HT-29 (cell line): ENCODE results near the gene UXT. TPM values are rescaled to one million over a fixed set of nuclear protein-coding genes. Genes with fewer than 3 reads are reported as not detected.
"Not testable (repeated sequence)": the region's sequence is repeated elsewhere in the genome, so short reads cannot be mapped to it uniquely, and the experiment has no call there.

Experiments used
- DNase-seq: peaks from one replicate; pipeline ENCODE4 v3.0.0-alpha.2; 2015; ENCODE audit warnings: low spot score
- total RNA-seq: library from RNA; depleted of rRNA; stranded (reverse); fragments of >200 nt; shearing (Covaris generic); gene quantifications from 2 replicates; pipeline ENCODE4 v1.2.3, GENCODE V29; 2014; rRNA removed

UXT gene
- total RNA-seq, 1 experiment from 2014 or later, result 167 TPM

- no peak for DNase-seq
Measured at GRCh38 chrX:47618923-47619485, 40.0 kb downstream of the UXT start.

- no peak for DNase-seq
Measured at GRCh38 chrX:47614618-47615017, 44.4 kb downstream of the UXT start.

GRCh38 chrX:47613082-47613481, 45.9 kb downstream of the UXT start:
- no peak for DNase-seq

- DNase-seq, result no peak
Measured at GRCh38 chrX:47612418-47612817, 46.6 kb downstream of the UXT start.

- no peak for DNase-seq
Measured at GRCh38 chrX:47611926-47612325, 47.1 kb downstream of the UXT start.

DNA sequence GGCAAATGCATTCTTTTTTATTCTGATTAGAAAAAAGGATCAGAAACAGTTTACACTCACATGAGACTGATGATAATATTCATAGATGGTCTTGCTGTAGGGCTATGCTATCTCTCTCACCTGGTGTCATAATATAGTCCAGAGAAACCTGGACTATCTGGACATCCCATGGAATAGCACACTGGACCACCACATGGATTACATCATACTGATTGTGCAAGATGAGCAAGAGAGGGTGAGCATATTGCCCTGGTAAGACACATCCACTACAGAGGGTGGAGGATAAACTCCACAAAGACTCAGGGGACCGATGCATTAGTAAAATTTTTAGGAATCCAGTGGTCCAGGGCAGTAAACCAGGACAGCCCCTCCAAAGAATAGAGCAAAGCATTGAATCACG, 47.5 kb downstream of the UXT start:
- no peak for DNase-seq

DNA sequence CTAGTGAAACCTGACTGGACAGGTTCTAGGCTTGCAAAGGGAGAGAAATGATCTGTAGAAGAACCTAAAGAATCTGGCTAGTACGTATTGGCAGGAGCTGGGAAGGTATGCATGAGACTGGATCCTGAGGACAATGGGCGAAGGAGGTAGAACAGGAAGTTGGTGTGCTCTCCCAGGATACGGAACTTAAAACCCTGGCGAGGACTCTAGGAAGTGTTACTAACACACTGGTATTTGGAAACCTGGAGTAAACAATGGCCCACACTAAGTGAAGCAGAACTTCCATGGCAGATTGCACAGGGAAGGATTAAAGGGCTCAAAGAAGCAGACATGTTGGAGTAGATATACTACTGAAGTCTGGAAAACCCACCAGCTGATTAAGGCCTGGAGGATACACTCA, 48.5 kb downstream of the UXT start:
- DNase-seq, result no peak

DNA sequence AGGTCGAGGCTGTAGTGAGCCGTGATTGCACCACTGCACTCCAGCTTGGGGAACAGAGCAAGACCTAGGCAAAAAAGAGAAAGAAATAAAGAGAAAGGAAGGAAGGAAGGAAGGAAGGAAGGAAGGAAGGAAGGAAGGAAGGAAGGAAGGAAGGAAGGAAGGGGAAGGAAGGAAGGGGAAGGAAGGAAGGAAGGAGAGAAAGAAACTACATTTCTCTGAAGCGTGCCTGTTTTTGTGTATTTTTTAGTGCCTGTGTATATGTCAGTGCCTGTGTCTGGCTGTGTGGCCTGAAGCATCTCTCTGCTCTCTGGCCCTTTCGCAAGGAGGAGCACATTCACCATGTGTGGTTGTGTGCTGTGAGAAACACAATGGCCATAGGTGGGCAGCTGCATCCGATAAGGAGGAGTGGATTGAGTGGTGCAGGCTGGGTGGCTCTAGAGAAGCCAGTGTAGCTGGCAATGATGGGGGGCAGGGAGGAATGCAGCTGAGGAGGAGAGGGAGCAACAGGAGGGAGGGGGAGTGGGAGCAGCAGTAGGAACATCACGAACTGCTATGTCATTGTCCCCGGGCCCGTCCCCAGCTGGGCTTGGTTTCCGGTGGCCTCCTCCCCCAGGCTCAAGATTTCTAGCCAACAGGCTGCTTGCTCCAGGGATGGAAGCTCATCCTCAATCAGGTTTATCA, 50.7 kb downstream of the UXT start:
- DNase-seq, result no peak

GRCh38 chrX:47607091-47607490, 51.9 kb downstream of the UXT start:
- DNase-seq, result no peak

- no peak for DNase-seq
Measured at GRCh38 chrX:47605024-47605423, 54.0 kb downstream of the UXT start.

DNA sequence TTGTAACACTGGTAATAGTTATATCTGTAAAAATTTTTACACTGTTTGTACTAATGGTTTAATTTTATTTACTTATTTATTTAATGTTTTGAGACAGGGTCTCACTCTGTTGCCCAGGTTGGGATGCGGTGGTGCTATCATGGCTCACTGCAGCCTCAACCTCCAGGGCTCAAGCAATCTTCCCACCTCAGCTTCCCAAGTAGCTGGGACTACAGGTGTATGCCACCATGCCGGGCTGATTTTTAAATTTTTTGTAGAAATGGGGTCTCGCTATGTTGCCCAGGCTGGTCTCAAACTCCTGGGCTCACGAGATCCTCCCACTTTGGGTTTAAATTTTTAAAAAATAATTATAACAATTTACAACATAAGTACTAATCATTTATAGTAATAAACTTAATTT, 55.9 kb downstream of the UXT start:
- DNase-seq, result not testable (repeated sequence)

Other genes starting within 250 kb of the UXT start
- 4.2 and 11.8 TPM in 2 replicates for gene ZNF41, start 176.0 kb downstream of the UXT start, total RNA-seq
- 47.0 and 55.7 TPM in 2 replicates for gene ARAF, start 98.0 kb downstream of the UXT start, total RNA-seq
- 116 and 127 TPM in 2 replicates for gene TIMP1, start 76.7 kb downstream of the UXT start, total RNA-seq
- gene SYN1, start 39.3 kb downstream of the UXT start, total RNA-seq, result not detected in 2 replicates
- gene CFP, start 29.2 kb downstream of the UXT start, total RNA-seq, result 0.21 and 0.56 TPM in 2 replicates
- 53.4 and 55.5 TPM in 2 replicates for gene ELK1, start 8.6 kb downstream of the UXT start, total RNA-seq
- 5.5 and 7.4 TPM in 2 replicates for gene ZNF81, start 177.7 kb upstream of the UXT start, total RNA-seq